ENCODE measurements around the gene KAT7. TPM values are rescaled to one million over a fixed set of nuclear protein-coding genes. Genes with fewer than 3 reads are reported as not detected.

KAT7 gene
- polyA plus RNA-seq, 1 donor from 2014 or later: 31.0 TPM

GRCh38 chr17:49763735-49764558, 24.5 kb upstream of the KAT7 start, which contains the start of gene FAM117A:
TSS of gene FAM117A (minus strand) at chr17:49764131. CDS start at chr17:49764087, 44 bp downstream.
- no peaks in the 10 kb centered on the region for H3F3A ChIP-seq (ENCODE audit: insufficient read depth, low read length, poor library complexity, severe bottlenecking)
- peak within 1 kb of the TSS; percentile 59 for H3K4me2 ChIP-seq (ENCODE audit: low read length)
- H3K9me2 ChIP-seq (ENCODE audit: insufficient read depth, low read length): no peaks in the 10 kb centered on the region
- H2AFZ ChIP-seq (ENCODE audit: low read depth, low read length): peak within 1 kb of the TSS; percentile 65
- peaks cover 8% of the 10 kb centered on the region for H3K27me3 ChIP-seq (ENCODE audit: insufficient read depth, low read depth, low read length)
- H3K27ac ChIP-seq (ENCODE audit: low read length): peak within 1 kb of the TSS; percentile 40
- TF ChIP-seq CTCF (IDR thresholded peaks at IDR 0.05; ENCODE audit: poor library complexity, severe bottlenecking): no peak
- peak; percentile 46 for TF ChIP-seq REST (IDR thresholded peaks at IDR 0.05; ENCODE audit: borderline replicate concordance)
- peak; percentile 60 for TF ChIP-seq TAF1 (IDR thresholded peaks at IDR 0.05; ENCODE audit: low read depth)
- peak; percentile 91 for TF ChIP-seq POLR2AphosphoS5 (IDR thresholded peaks at IDR 0.05)
- H3K9ac ChIP-seq (ENCODE audit: low read length): peak within 1 kb of the TSS; percentile 69
- no peaks in the 10 kb centered on the region for H4K20me1 ChIP-seq (ENCODE audit: insufficient read depth)
- no peaks in the 10 kb centered on the region for H3K36me3 ChIP-seq (ENCODE audit: insufficient read depth, low read length)
- no peaks in the 10 kb centered on the region for H3K9me3 ChIP-seq (ENCODE audit: low read length)
- H3K79me2 ChIP-seq (replicated peaks; ENCODE audit: insufficient read depth, low read length): peaks cover 3% of the 10 kb centered on the region
- peak within 1 kb of the TSS; percentile 84 for H3K4me3 ChIP-seq (ENCODE audit: low read length)

GRCh38 chr17:49764559-49765180, 23.8 kb upstream of the KAT7 start:
- H3K4me3 ChIP-seq (ENCODE audit: low read length): peak overlapping the region; percentile 84
- peaks cover 8% of the 10 kb centered on the region for H3K27me3 ChIP-seq (ENCODE audit: insufficient read depth, low read depth, low read length)
- H3K79me2 ChIP-seq (replicated peaks; ENCODE audit: insufficient read depth, low read length): peaks cover 3% of the 10 kb centered on the region
- H3F3A ChIP-seq (ENCODE audit: insufficient read depth, low read length, poor library complexity, severe bottlenecking): no peaks in the 10 kb centered on the region
- H3K4me2 ChIP-seq (ENCODE audit: low read length): no peak overlapping the region
- H4K20me1 ChIP-seq (ENCODE audit: insufficient read depth): no peaks in the 10 kb centered on the region
- TF ChIP-seq CTCF (IDR thresholded peaks at IDR 0.05; ENCODE audit: poor library complexity, severe bottlenecking): no peak
- TF ChIP-seq POLR2AphosphoS5 (IDR thresholded peaks at IDR 0.05): no peak
- TF ChIP-seq TAF1 (IDR thresholded peaks at IDR 0.05; ENCODE audit: low read depth): no peak
- no peak for TF ChIP-seq SMC3 (conservative IDR thresholded peaks at IDR 0.05; ENCODE audit: poor library complexity)
- TF ChIP-seq RAD21 (conservative IDR thresholded peaks at IDR 0.05): no peak
- no peak for TF ChIP-seq MXI1 (conservative IDR thresholded peaks at IDR 0.05; ENCODE audit: poor library complexity, severe bottlenecking)
- no peak for TF ChIP-seq EZH2 (IDR thresholded peaks at IDR 0.05; ENCODE audit: borderline replicate concordance, insufficient read depth, low read length, poor library complexity, severe bottlenecking)
- TF ChIP-seq REST (IDR thresholded peaks at IDR 0.05; ENCODE audit: borderline replicate concordance): no peak
- no peak for TF ChIP-seq EP300 (conservative IDR thresholded peaks at IDR 0.05; ENCODE audit: poor library complexity, severe bottlenecking)
- H3K9ac ChIP-seq (ENCODE audit: low read length): no peak overlapping the region
- no peak overlapping the region for H3K27ac ChIP-seq (ENCODE audit: low read length)
- H3K9me3 ChIP-seq (ENCODE audit: low read length): no peaks in the 10 kb centered on the region
- no peaks in the 10 kb centered on the region for H3K9me2 ChIP-seq (ENCODE audit: insufficient read depth, low read length)
- no peak overlapping the region for H2AFZ ChIP-seq (ENCODE audit: low read depth, low read length)
- H3K36me3 ChIP-seq (ENCODE audit: insufficient read depth, low read length): no peaks in the 10 kb centered on the region
